LoVo (cell line): ENCODE measurements around the gene RAMAC.
"Not testable (repeated sequence)": the region's sequence is repeated elsewhere in the genome, so short reads cannot be mapped to it uniquely, and the experiment has no call there.

Source experiments
- DNase-seq: peaks from one replicate; pipeline ENCODE4 v3.0.0-alpha.2; 2016; ENCODE audit warnings: low spot score

Gene RAMAC

GRCh38 chr15:82985688-82986441 is at the start of gene RAMAC:
Gene RAMAC, plus strand, starts transcription at chr15:82986210. Its CDS starts 2,809 bp downstream, at chr15:82989019.
- DNase-seq: peak; percentile 99

GRCh38 chr15:82936966-82937711 is 48.9 kb upstream of the RAMAC start:
- DNase-seq: no peak

GRCh38 chr15:82937712-82938058 is 48.3 kb upstream of the RAMAC start:
- DNase-seq: no peak

- not testable (repeated sequence) for DNase-seq
Observed at GRCh38 chr15:82939678-82940077, 46.3 kb upstream of the RAMAC start.

GRCh38 chr15:82942691-82943090 is 43.3 kb upstream of the RAMAC start:
- peak; percentile 66 for DNase-seq

GRCh38 chr15:82943176-82943575 is 42.8 kb upstream of the RAMAC start:
- no peak for DNase-seq

- no peak for DNase-seq
Observed at GRCh38 chr15:82944056-82944455, 42.0 kb upstream of the RAMAC start.

GRCh38 chr15:82944821-82945220 is 41.2 kb upstream of the RAMAC start:
- DNase-seq: no peak

GRCh38 chr15:82945326-82945725 is 40.7 kb upstream of the RAMAC start:
- no peak for DNase-seq

GRCh38 chr15:82946155-82946701 is 39.8 kb upstream of the RAMAC start:
- no peak for DNase-seq

- no peak for DNase-seq
Observed at GRCh38 chr15:82950295-82950694, 35.7 kb upstream of the RAMAC start.

GRCh38 chr15:82950746-82951370 is 35.2 kb upstream of the RAMAC start:
- DNase-seq: no peak

- DNase-seq: no peak
Observed at GRCh38 chr15:82951472-82952157, 34.4 kb upstream of the RAMAC start.

GRCh38 chr15:82952158-82953081 is 33.6 kb upstream of the RAMAC start, which contains the start of gene HOMER2:
Gene HOMER2, minus strand, starts transcription at chr15:82952720. Its CDS starts 185 bp downstream, at chr15:82952535.
- no peak for DNase-seq

- no peak for DNase-seq
Observed at GRCh38 chr15:82958638-82959037, 27.4 kb upstream of the RAMAC start.

- DNase-seq: no peak
Observed at GRCh38 chr15:82959423-82959822, 26.6 kb upstream of the RAMAC start.

GRCh38 chr15:82960766-82961165 is 25.2 kb upstream of the RAMAC start:
- no peak for DNase-seq

- no peak for DNase-seq
Observed at GRCh38 chr15:82963471-82964341, 22.3 kb upstream of the RAMAC start.

GRCh38 chr15:82964890-82965289 is 21.1 kb upstream of the RAMAC start:
- DNase-seq: no peak

GRCh38 chr15:82966671-82967071 is 19.3 kb upstream of the RAMAC start:
- no peak for DNase-seq
